Prostate gland (tissue), 2 donors: ENCODE data around the gene ZNF385D.

Experiments used
- POLR2A ChIP-seq: fragments of 450-650 bp; IDR thresholded peaks from one replicate; pipeline ENCODE4 v1.6.1; 2016; ENCODE audit warnings: antibody characterized with exemption, mild to moderate bottlenecking
- POLR2AphosphoS5 ChIP-seq: sonication (generic); formaldehyde crosslinking; IDR thresholded peaks from one replicate; pipeline ENCODE4 v1.6.1; 2017; ENCODE audit warnings: antibody characterized with exemption
- TF ChIP-seq, protein P1 (sequence below), 4 experiments: fragments of 200-600 bp in 2 of 4; fragments of 450-650 bp in 2 of 4; sonication (generic) in 2 of 4; IDR thresholded peaks; 1 replicate in 3 of 4; 2 replicates in 1 of 4; pipeline ENCODE4 v1.5.1; 2016 to 2019; ENCODE audit warnings: antibody characterized with exemption in 4 of 4, mild to moderate bottlenecking in 2 of 4, moderate library complexity in 2 of 4

DNA sequence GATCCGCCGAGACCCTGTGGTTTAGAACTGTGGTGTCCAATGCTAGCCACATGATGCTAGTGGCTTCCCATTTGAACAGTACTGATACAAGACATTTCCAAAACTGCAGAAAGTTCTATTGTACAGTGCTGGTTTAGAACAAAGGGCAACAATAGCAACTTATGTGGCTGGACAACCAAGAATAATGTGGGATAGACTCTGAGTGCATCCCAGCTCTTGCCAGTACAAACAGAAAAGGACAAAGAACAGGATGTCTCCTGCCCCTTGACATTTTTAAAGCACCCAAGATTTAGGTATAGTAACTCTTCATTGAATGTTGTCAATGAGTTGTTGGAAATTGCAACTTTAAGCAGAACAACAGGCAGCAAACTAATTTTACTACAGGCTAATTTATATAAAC, 107.3 kb downstream of the ZNF385D start:
- TF ChIP-seq, protein P1, sequence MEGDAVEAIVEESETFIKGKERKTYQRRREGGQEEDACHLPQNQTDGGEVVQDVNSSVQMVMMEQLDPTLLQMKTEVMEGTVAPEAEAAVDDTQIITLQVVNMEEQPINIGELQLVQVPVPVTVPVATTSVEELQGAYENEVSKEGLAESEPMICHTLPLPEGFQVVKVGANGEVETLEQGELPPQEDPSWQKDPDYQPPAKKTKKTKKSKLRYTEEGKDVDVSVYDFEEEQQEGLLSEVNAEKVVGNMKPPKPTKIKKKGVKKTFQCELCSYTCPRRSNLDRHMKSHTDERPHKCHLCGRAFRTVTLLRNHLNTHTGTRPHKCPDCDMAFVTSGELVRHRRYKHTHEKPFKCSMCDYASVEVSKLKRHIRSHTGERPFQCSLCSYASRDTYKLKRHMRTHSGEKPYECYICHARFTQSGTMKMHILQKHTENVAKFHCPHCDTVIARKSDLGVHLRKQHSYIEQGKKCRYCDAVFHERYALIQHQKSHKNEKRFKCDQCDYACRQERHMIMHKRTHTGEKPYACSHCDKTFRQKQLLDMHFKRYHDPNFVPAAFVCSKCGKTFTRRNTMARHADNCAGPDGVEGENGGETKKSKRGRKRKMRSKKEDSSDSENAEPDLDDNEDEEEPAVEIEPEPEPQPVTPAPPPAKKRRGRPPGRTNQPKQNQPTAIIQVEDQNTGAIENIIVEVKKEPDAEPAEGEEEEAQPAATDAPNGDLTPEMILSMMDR (IDR thresholded peaks at IDR 0.05) = no peak
- TF ChIP-seq POLR2A = no peak
- TF ChIP-seq POLR2AphosphoS5 = no peak
